Measurements from ENCODE around the gene MSANTD2.
A peak's percentile ranks its signal among the peaks of the same experiment; 100 is the strongest.

MSANTD2 gene

GRCh38 chr11:124717786-124718651 is 82.2 kb downstream of the MSANTD2 start:
- TF ChIP-seq CTCF (IDR thresholded peaks at IDR 0.05; ENCODE audit: insufficient read depth, low read depth, low read length, missing control alignments), result no peak
- H3K4me3 ChIP-seq (ENCODE audit: low read length), result peak overlapping the region; percentile 35
- peak; percentile 41 for DNase-seq (ENCODE audit: low read depth)

- H3K4me3 ChIP-seq (ENCODE audit: low read length), result no peak overlapping the region
- TF ChIP-seq CTCF (IDR thresholded peaks at IDR 0.05; ENCODE audit: insufficient read depth, low read depth, low read length, missing control alignments), result no peak
- DNase-seq (ENCODE audit: low read depth), result peak; percentile 79
These were observed 82.8 kb downstream of the MSANTD2 start for GRCh38 chr11:124717421-124717785.

GRCh38 chr11:124716591-124716990 is 83.6 kb downstream of the MSANTD2 start:
- no peak overlapping the region for H3K4me3 ChIP-seq (ENCODE audit: low read length)
- TF ChIP-seq CTCF (IDR thresholded peaks at IDR 0.05; ENCODE audit: insufficient read depth, low read depth, low read length, missing control alignments), result no peak
- DNase-seq (ENCODE audit: low read depth), result peak; percentile 56

Data from epithelial cell of esophagus (primary cell).